Hepatocyte (in vitro differentiated cells): ENCODE measurements around the gene SPRED2. TPM values are rescaled to one million over a fixed set of nuclear protein-coding genes. Genes with fewer than 3 reads are reported as not detected.

Experiments
- DNase-seq: peaks from one replicate; pipeline ENCODE4 v3.0.0-alpha.2; 2016; ENCODE audit warnings: low spot score
- H2AFZ ChIP-seq: fragments of 200-600 bp; sonication (generic); 2 replicates; pipeline ENCODE4 v1.6.0; 2016; ENCODE audit warnings: antibody characterized with exemption, mild to moderate bottlenecking
- H3K27ac ChIP-seq: fragments of 200-600 bp; sonication (generic); 2 replicates; pipeline ENCODE4 v1.5.1; 2016; ENCODE audit warnings: mild to moderate bottlenecking
- H3K27me3 ChIP-seq: fragments of 200-600 bp; sonication (generic); 2 replicates; pipeline ENCODE4 v1.6.1; 2016
- H3K36me3 ChIP-seq: fragments of 200-600 bp; sonication (generic); replicated peaks from 2 replicates; pipeline ENCODE4 v1.5.1; 2016; ENCODE audit warnings: low read depth; ENCODE audit not compliant: insufficient read depth
- H3K4me1 ChIP-seq: fragments of 200-600 bp; sonication (generic); 2 replicates; pipeline ENCODE4 v1.5.1; 2016; ENCODE audit warnings: mild to moderate bottlenecking, moderate library complexity; ENCODE audit not compliant: insufficient read depth
- H3K4me2 ChIP-seq: fragments of 200-600 bp; sonication (generic); 2 replicates; pipeline ENCODE4 v1.6.0; 2016
- H3K4me3 ChIP-seq: fragments of 200-600 bp; sonication (generic); 2 replicates; pipeline ENCODE4 v1.5.1; 2016; ENCODE audit warnings: mild to moderate bottlenecking
- H3K79me2 ChIP-seq: fragments of 200-600 bp; sonication (generic); 2 replicates; pipeline ENCODE4 v1.6.0; 2017; ENCODE audit warnings: mild to moderate bottlenecking
- H3K9me2 ChIP-seq: fragments of 200-600 bp; sonication (generic); replicated peaks from 2 replicates; pipeline ENCODE4 v1.6.0; 2017; ENCODE audit warnings: mild to moderate bottlenecking; ENCODE audit not compliant: insufficient read depth
- H3K9me3 ChIP-seq: fragments of 200-600 bp; sonication (generic); 2 replicates; pipeline ENCODE4 v1.5.1; 2016; ENCODE audit warnings: low read depth, mild to moderate bottlenecking
- H4K20me1 ChIP-seq: fragments of 200-600 bp; sonication (generic); 2 replicates; pipeline ENCODE4 v1.6.0; 2016; ENCODE audit warnings: mild to moderate bottlenecking; ENCODE audit not compliant: insufficient read depth, poor library complexity, severe bottlenecking
- CTCF ChIP-seq: fragments of 200-600 bp; sonication (generic); IDR thresholded peaks from 2 replicates; pipeline ENCODE4 v1.5.1; 2016; ENCODE audit warnings: antibody characterized with exemption, mild to moderate bottlenecking; ENCODE audit not compliant: poor library complexity
- EZH2 ChIP-seq: fragments of 200-600 bp; sonication (generic); IDR thresholded peaks from 2 replicates; pipeline ENCODE4 v1.6.1; 2016; ENCODE audit warnings: antibody characterized with exemption, mild to moderate bottlenecking, borderline replicate concordance
- EZH2phosphoT487 ChIP-seq: fragments of 200-600 bp; sonication (generic); IDR thresholded peaks from one replicate; pipeline ENCODE4 v1.6.1; 2018; ENCODE audit warnings: antibody characterized with exemption, mild to moderate bottlenecking, low read depth, moderate library complexity; ENCODE audit not compliant: unreplicated experiment, severe bottlenecking
- WGBS: methylation state at CpG from one replicate; pipeline ENCODE4 v1.1.6; 2016; ENCODE audit warnings: low lambda C conversion rate; ENCODE audit errors: missing lambda C conversion rate; 5-methylcytosine and 5-hydroxymethylcytosine counted together
- polyA plus RNA-seq: library from polyadenylated mRNA; unstranded; fragments of >200 nt; fragmentation: Nextera tagmentation; extraction: Ambion mirVana; gene quantifications from 2 replicates; pipeline ENCODE4 v1.2.1, GENCODE V29; 2016
- total RNA-seq: library from RNA; depleted of rRNA; stranded (reverse); fragments of >200 nt; gene quantifications from 2 replicates; pipeline ENCODE4 v1.2.3, GENCODE V29; 2014

SPRED2 gene
- total and polyA plus RNA-seq, 2 experiments from 2014 or later: 12.7 to 14.1 TPM

DNA sequence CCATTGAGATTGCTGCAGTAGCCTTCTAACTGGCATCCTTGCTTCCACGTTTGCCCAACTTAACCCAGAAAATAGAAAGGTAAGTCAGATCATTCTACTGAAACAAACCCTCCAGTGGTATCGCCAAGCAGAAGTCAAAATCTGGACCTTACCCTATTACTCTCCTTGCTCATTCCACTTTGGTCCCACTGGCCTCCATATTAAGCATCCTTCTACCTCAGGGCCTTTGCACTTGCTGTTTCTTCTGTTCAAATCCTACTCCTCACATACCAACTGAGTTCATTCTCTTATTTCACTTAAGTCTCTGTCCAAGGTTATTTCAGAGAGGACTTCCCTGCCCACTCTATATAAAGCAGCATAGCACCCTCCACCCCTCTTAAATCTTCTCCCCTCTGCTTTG lies 84.5 kb downstream of the SPRED2 start:
- Histone ChIP-seq H3K9me3 (no peaks in the 10 kb centered on the region), H2AFZ (no peak overlapping the region), H4K20me1 (peaks cover 5% of the 10 kb centered on the region), H3K27me3 (no peaks in the 10 kb centered on the region), H3K27ac (no peak overlapping the region), H3K9me2 (no peaks in the 10 kb centered on the region), H3K36me3 (no peaks in the 10 kb centered on the region), H3K4me2 (no peak overlapping the region), H3K4me1 (peaks cover 27% of the 10 kb centered on the region), H3K79me2 (peaks cover 49% of the 10 kb centered on the region), H3K4me3 (no peak overlapping the region)
- TF ChIP-seq CTCF (no peak), EZH2 (no peak), EZH2phosphoT487 (no peak)
- WGBS: 98% methylated on average over 2 of the region's 2 CpGs
- DNase-seq: no peak

- no peak overlapping the region for H2AFZ ChIP-seq
- WGBS: 93% methylated on average over 3 of the region's 3 CpGs
- H4K20me1 ChIP-seq: peaks cover 5% of the 10 kb centered on the region
- H3K9me2 ChIP-seq: no peaks in the 10 kb centered on the region
- no peaks in the 10 kb centered on the region for H3K27me3 ChIP-seq
- no peak overlapping the region for H3K4me3 ChIP-seq
- H3K4me2 ChIP-seq: no peak overlapping the region
- H3K9me3 ChIP-seq: no peaks in the 10 kb centered on the region
- TF ChIP-seq EZH2 (no peak), EZH2phosphoT487 (no peak), CTCF (no peak)
- H3K4me1 ChIP-seq: peaks cover 17% of the 10 kb centered on the region
- H3K27ac ChIP-seq: no peak overlapping the region
- peaks cover 43% of the 10 kb centered on the region for H3K79me2 ChIP-seq
- DNase-seq: no peak
- no peaks in the 10 kb centered on the region for H3K36me3 ChIP-seq
Measured at GRCh38 chr2:65345631-65346030, 86.8 kb downstream of the SPRED2 start.

DNA sequence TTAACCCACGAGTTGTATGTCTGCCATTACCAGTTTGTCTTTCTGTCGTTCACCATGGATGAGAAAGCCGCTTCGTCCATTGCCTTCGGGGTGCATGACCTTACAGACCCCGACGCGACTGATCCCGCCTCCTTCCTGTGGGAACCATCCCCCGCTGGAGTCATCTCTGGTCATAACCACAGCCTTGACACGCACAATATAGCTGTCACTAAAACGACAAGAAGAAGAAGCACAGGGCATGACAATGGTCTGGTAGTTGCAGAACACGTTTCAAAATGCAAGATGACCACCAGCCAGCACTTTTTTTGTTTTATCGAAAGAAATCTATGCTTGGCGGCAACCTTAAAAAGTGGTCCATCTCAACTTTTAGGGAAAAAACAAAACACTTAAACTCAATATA lies 87.7 kb downstream of the SPRED2 start:
- WGBS: 73% methylated on average over 15 of the region's 15 CpGs
- no peak overlapping the region for H3K4me2 ChIP-seq

More for the DNA sequence above, 87.7 kb downstream of the SPRED2 start:
- peaks cover 43% of the 10 kb centered on the region for H3K79me2 ChIP-seq
- no peak for DNase-seq
- H3K4me3 ChIP-seq: no peak overlapping the region
- no peaks in the 10 kb centered on the region for H3K36me3 ChIP-seq
- H3K9me3 ChIP-seq: no peaks in the 10 kb centered on the region
- peaks cover 9% of the 10 kb centered on the region for H3K4me1 ChIP-seq
- H2AFZ ChIP-seq: no peak overlapping the region
- no peak overlapping the region for H3K27ac ChIP-seq
- H4K20me1 ChIP-seq: peaks cover 5% of the 10 kb centered on the region
- no peaks in the 10 kb centered on the region for H3K9me2 ChIP-seq
- no peaks in the 10 kb centered on the region for H3K27me3 ChIP-seq
- TF ChIP-seq CTCF (no peak), EZH2phosphoT487 (no peak), EZH2 (no peak)
